GM12801 (cell line): ENCODE measurements around the gene DDX25.

Experiments used
- CTCF ChIP-seq: IDR thresholded peaks from one replicate; pipeline ENCODE4 v1.5.1; 2011; ENCODE audit warnings: control low read depth; ENCODE audit not compliant: insufficient read length; ENCODE audit errors: extremely low read depth

DDX25 gene

DNA sequence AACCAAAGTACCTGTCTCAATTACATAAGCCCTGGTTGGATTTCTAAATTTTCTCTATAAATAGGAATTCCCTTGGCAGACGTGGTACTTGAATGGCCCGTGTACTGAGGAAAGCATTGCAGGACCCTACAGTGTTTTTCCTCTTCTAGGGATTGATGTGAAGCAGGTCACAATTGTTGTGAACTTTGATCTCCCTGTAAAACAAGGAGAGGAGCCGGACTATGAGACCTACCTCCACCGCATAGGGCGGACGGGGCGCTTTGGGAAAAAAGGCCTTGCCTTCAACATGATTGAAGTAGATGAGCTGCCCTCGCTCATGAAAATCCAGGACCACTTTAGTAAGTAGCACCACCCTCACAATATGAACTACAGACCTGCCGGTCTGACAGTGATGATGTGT, 16.7 kb downstream of the DDX25 start:
- no peak for TF ChIP-seq CTCF

GRCh38 chr11:125922156-125922555, 17.8 kb downstream of the DDX25 start:
- no peak for TF ChIP-seq CTCF

- TF ChIP-seq CTCF = no peak
Observed at GRCh38 chr11:125923012-125923579, 18.8 kb downstream of the DDX25 start.

DNA sequence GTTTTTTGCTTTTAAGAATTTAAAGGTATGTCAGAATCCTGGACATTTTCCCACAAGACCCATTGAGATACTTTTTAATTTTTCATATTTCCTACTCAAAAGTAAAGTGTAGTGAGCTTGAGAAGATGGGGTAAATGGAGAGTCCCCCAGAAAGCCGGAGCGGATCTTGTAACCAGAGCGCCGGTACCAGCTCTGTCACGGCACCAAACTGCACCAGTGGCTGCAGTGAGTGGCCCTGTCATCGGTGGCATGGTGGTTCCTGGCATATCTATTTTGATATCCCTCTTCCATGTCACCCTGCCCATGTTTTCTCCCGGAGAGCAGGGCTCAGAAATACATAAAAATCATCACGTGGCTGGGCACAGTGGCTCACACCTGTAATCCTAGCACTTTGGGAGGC, 19.3 kb downstream of the DDX25 start:
- TF ChIP-seq CTCF = no peak

DNA sequence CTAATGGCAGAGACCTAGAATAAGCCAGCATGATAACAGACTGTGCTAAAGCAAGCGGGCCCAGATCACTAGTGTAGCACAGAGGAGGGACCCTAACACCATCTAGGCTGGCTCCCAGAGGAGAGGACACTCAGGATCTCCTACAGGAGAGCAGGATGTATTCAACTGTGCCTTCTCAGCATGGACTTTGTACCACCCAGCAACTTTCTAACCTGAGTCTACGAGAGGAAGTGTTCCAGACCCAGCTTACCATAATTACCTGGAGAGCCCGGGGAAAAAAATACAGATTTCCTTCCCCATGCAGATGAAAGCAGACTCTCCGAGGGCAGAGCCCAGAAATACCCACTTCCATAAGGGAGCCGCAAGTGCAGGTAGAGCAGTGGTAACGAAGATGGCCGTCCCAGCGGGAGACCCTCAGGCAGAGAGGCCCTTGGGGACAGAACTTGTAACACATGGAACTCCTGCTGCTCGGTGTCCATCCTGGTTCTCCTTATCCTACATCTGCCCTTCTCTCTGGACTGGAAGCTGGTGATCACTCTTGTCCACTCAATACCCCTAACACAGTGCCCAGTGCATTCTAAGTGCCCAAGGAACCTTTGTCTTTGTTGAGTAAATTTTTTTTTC, 20.2 kb downstream of the DDX25 start:
- TF ChIP-seq CTCF = no peak

GRCh38 chr11:125925247-125925740, 21.0 kb downstream of the DDX25 start:
- TF ChIP-seq CTCF = no peak

DNA sequence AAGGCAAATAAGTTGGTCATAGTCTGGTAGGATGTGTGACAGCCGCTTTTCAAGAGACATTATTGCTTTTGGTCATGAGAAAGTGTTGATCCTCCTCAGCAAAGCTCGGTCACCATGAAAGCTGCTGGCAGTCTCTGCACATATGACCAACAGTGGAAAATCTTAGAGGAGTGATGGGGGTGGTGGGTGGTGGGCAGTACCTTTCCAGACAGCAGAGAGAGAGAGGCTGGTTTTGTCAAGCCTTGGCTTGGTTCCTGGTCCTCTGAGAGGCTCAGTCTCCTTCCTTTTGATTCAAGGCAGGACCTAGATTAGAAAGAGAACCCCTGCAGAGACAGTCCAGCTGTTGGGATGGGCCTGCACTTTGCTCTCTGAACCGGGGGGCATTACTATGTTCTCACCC, 21.5 kb downstream of the DDX25 start:
- no peak for TF ChIP-seq CTCF
